Neuronal stem cell (in vitro differentiated cells): ENCODE data around the gene SCAMP5.

Experiments
- DNase-seq: peaks from one replicate; pipeline ENCODE4 v3.0.0-alpha.2; 2013; ENCODE audit warnings: low spot score
- H2AFZ ChIP-seq: one replicate; pipeline ENCODE4 v1.6.1; 2013; ENCODE audit warnings: mild to moderate bottlenecking, low read length, inconsistent platforms
- H2AK5ac ChIP-seq: 2 replicates; pipeline ENCODE4 v1.6.1; 2013; ENCODE audit warnings: low read depth, mild to moderate bottlenecking, inconsistent platforms, low read length, moderate library complexity, mixed read lengths
- H2BK120ac ChIP-seq: 2 replicates; pipeline ENCODE4 v1.6.1; 2013; ENCODE audit warnings: low read depth, mild to moderate bottlenecking, inconsistent platforms, low read length, moderate library complexity, mixed read lengths
- H2BK12ac ChIP-seq: one replicate; pipeline ENCODE4 v1.6.1; 2013; ENCODE audit warnings: low read length, inconsistent platforms
- H2BK15ac ChIP-seq: 2 replicates; pipeline ENCODE4 v1.6.1; 2013; ENCODE audit warnings: mild to moderate bottlenecking, low read length, inconsistent platforms, mixed read lengths
- H2BK5ac ChIP-seq: one replicate; pipeline ENCODE4 v1.6.1; 2013; ENCODE audit warnings: inconsistent platforms, mild to moderate bottlenecking, low read length, moderate library complexity
- H3K14ac ChIP-seq: one replicate; pipeline ENCODE4 v1.6.1; 2013; ENCODE audit warnings: low read length, inconsistent platforms
- H3K18ac ChIP-seq: 2 replicates; pipeline ENCODE4 v1.6.1; 2013; ENCODE audit warnings: low read length, inconsistent platforms
- H3K23ac ChIP-seq: 2 replicates; pipeline ENCODE4 v1.6.1; 2013; ENCODE audit warnings: low read depth, mild to moderate bottlenecking, mixed read lengths, low read length, inconsistent platforms; ENCODE audit not compliant: poor library complexity
- H3K27ac ChIP-seq: replicated peaks from 3 replicates; pipeline ENCODE4 v1.5.1; 2013; ENCODE audit warnings: low read length, inconsistent platforms
- H3K27me3 ChIP-seq, 3 experiments: 2 replicates each; pipeline ENCODE4 v1.6.1; 2013; ENCODE audit warnings: low read length in 3 of 3, mild to moderate bottlenecking in 2 of 3, inconsistent platforms in 1 of 3, low read depth in 1 of 3, mixed read lengths in 1 of 3, moderate library complexity in 1 of 3; ENCODE audit not compliant: control insufficient read depth in 3 of 3, insufficient read depth in 3 of 3
- H3K36me3 ChIP-seq, 2 donors: replicated peaks in 1 of 2; 2 replicates each; pipeline ENCODE4 v1.6.1; 2013; ENCODE audit warnings: low read length in 2 of 2; ENCODE audit not compliant: control insufficient read depth in 2 of 2, insufficient read depth in 2 of 2
- H3K4ac ChIP-seq: 2 replicates; pipeline ENCODE4 v1.6.1; 2013; ENCODE audit warnings: inconsistent platforms, mild to moderate bottlenecking, low read length, moderate library complexity
- H3K4me1 ChIP-seq, 2 donors: 1 replicate in 1 of 2; 2 replicates in 1 of 2; pipeline ENCODE4 v1.6.1; 2013; ENCODE audit warnings: low read length in 2 of 2, low read depth in 1 of 2; ENCODE audit not compliant: control insufficient read depth in 2 of 2, insufficient read depth in 1 of 2
- H3K4me2 ChIP-seq: one replicate; pipeline ENCODE4 v1.6.1; 2013; ENCODE audit warnings: mild to moderate bottlenecking, low read length, inconsistent platforms; ENCODE audit not compliant: insufficient read depth, poor library complexity, severe bottlenecking
- H3K4me3 ChIP-seq, 2 donors: 2 replicates each; pipeline ENCODE4 v1.5.1; 2013; ENCODE audit warnings: low read length in 2 of 2, mild to moderate bottlenecking in 2 of 2, inconsistent platforms in 1 of 2, moderate library complexity in 1 of 2
- H3K79me1 ChIP-seq: one replicate; pipeline ENCODE4 v1.6.1; 2013; ENCODE audit warnings: low read depth, mild to moderate bottlenecking, inconsistent platforms, low read length, moderate library complexity
- H3K9ac ChIP-seq: one replicate; pipeline ENCODE4 v1.6.1; 2013; ENCODE audit warnings: mild to moderate bottlenecking, low read depth, low read length, inconsistent platforms; ENCODE audit not compliant: poor library complexity
- H3K9me3 ChIP-seq, 2 donors: replicated peaks in 1 of 2; 2 replicates each; pipeline versions ENCODE3 to v1.6.1; 2013; ENCODE audit warnings: low read length in 2 of 2, mild to moderate bottlenecking in 2 of 2, inconsistent platforms in 1 of 2, low read depth in 1 of 2, mixed read lengths in 1 of 2, moderate library complexity in 1 of 2; ENCODE audit not compliant: control insufficient read depth in 2 of 2, insufficient read depth in 1 of 2
- H4K8ac ChIP-seq: one replicate; pipeline ENCODE4 v1.6.1; 2013; ENCODE audit warnings: low read depth, mild to moderate bottlenecking, inconsistent platforms, low read length, moderate library complexity
- H4K91ac ChIP-seq: one replicate; pipeline ENCODE4 v1.6.1; 2013; ENCODE audit warnings: low read length, low read depth, mild to moderate bottlenecking, inconsistent platforms; ENCODE audit not compliant: poor library complexity
- WGBS, 2 donors: extraction: QIAGEN DNeasy Blood & Tissue Kit; methylation state at CpG; one replicate each; pipeline ENCODE4 v1.1.7; 2013; ENCODE audit warnings: missing lambda C conversion rate in 2 of 2, mixed read lengths in 1 of 2; ENCODE audit not compliant: insufficient read length in 2 of 2, insufficient replicate concordance in 1 of 2; ENCODE audit errors: extremely low coverage in 2 of 2; 5-methylcytosine and 5-hydroxymethylcytosine counted together

Gene SCAMP5

GRCh38 chr15:74992619-74993018 lies 2.7 kb upstream of the SCAMP5 start:
- no peak overlapping the region for H2BK5ac ChIP-seq
- H3K9me3 ChIP-seq = peaks cover 0 to 5% of the 10 kb centered on the region in 2 donors
- peaks cover 0 to 14% (median 0%) of the 10 kb centered on the region in 3 experiments for H3K27me3 ChIP-seq
- no peak overlapping the region for H2AK5ac ChIP-seq
- H2BK120ac ChIP-seq = no peak overlapping the region
- no peak overlapping the region for H3K4me3 ChIP-seq
- no peak for DNase-seq
- no peak overlapping the region for H3K4ac ChIP-seq
- no peak overlapping the region for H3K9ac ChIP-seq
- H2AFZ ChIP-seq = no peak overlapping the region
- peaks cover 2 to 6% of the 10 kb centered on the region in 2 donors for H3K4me1 ChIP-seq
- no peak overlapping the region for H2BK15ac ChIP-seq
- no peak overlapping the region for H4K91ac ChIP-seq
- no peak overlapping the region for H3K18ac ChIP-seq
- no peaks in the 10 kb centered on the region for H3K36me3 ChIP-seq
- no peak overlapping the region for H3K23ac ChIP-seq
- WGBS, 2 donors = no CpG with 5 or more reads among the region's 1 CpG
- H3K27ac ChIP-seq = no peak overlapping the region
- H4K8ac ChIP-seq = no peak overlapping the region
- no peak overlapping the region for H2BK12ac ChIP-seq
- H3K14ac ChIP-seq = no peak overlapping the region
- no peak overlapping the region for H3K4me2 ChIP-seq
- no peaks in the 10 kb centered on the region for H3K79me1 ChIP-seq

GRCh38 chr15:74994236-74994635 lies 1.1 kb upstream of the SCAMP5 start:
- H3K36me3 ChIP-seq = no peaks in the 10 kb centered on the region
- no peak overlapping the region for H3K23ac ChIP-seq
- peaks cover 0 to 8% of the 10 kb centered on the region in 2 donors for H3K9me3 ChIP-seq
- no peak for DNase-seq
- H2BK12ac ChIP-seq = no peak overlapping the region
- no CpG with 5 or more reads among the region's 2 CpGs for WGBS, 2 donors
- no peak overlapping the region for H2BK120ac ChIP-seq
- H4K8ac ChIP-seq = no peak overlapping the region
- peaks cover 2 to 6% of the 10 kb centered on the region in 2 donors for H3K4me1 ChIP-seq
- no peak overlapping the region for H2BK15ac ChIP-seq
- no peak overlapping the region for H3K9ac ChIP-seq
- H3K27me3 ChIP-seq = peaks cover 0 to 14% (median 0%) of the 10 kb centered on the region in 3 experiments
- no peak overlapping the region for H3K18ac ChIP-seq
- no peak overlapping the region for H2BK5ac ChIP-seq
- no peak overlapping the region for H4K91ac ChIP-seq
- H2AFZ ChIP-seq = no peak overlapping the region
- H3K79me1 ChIP-seq = no peaks in the 10 kb centered on the region
- no peak overlapping the region for H2AK5ac ChIP-seq
- H3K4me2 ChIP-seq = no peak overlapping the region
- no peak overlapping the region for H3K14ac ChIP-seq
- no peak overlapping the region for H3K4me3 ChIP-seq
- H3K27ac ChIP-seq = no peak overlapping the region
- no peak overlapping the region for H3K4ac ChIP-seq

GRCh38 chr15:74994685-74995084 lies 678 bp upstream of the SCAMP5 start:
- Histone ChIP-seq H4K91ac (no peak overlapping the region), H3K18ac (no peak overlapping the region), H3K27ac (no peak overlapping the region), H3K9ac (no peak overlapping the region), H3K4ac (no peak overlapping the region), H3K14ac (no peak overlapping the region), H4K8ac (no peak overlapping the region), H3K23ac (no peak overlapping the region), H3K4me3 (peak overlapping the region in 1 of 2 donors; percentile 93), H3K9me3 (peaks cover 0 to 8% of the 10 kb centered on the region in 2 donors), H2BK120ac (no peak overlapping the region), H2BK12ac (no peak overlapping the region), H3K4me1 (peaks cover 2 to 6% of the 10 kb centered on the region in 2 donors), H3K4me2 (no peak overlapping the region), H2AK5ac (no peak overlapping the region), H2BK5ac (no peak overlapping the region), H3K36me3 (no peaks in the 10 kb centered on the region), H2BK15ac (no peak overlapping the region), H3K79me1 (no peaks in the 10 kb centered on the region), H3K27me3 (peaks cover 0 to 14% (median 0%) of the 10 kb centered on the region in 3 experiments), H2AFZ (peak overlapping the region; percentile 98)
- WGBS, 2 donors = no CpG with 5 or more reads among the region's 5 CpGs
- DNase-seq = no peak

GRCh38 chr15:74995779-74996765 lies 709 bp downstream of the SCAMP5 start:
- H3K14ac ChIP-seq = peak overlapping the region; percentile 87
- H2AFZ ChIP-seq = peak overlapping the region; percentile 98
- no CpG with 5 or more reads among the region's 42 CpGs for WGBS, 2 donors
- H3K23ac ChIP-seq = peak overlapping the region; percentile 90
- H4K91ac ChIP-seq = no peak overlapping the region
- no peak overlapping the region for H3K4ac ChIP-seq
- peaks cover 2 to 6% of the 10 kb centered on the region in 2 donors for H3K4me1 ChIP-seq
- H3K36me3 ChIP-seq = no peaks in the 10 kb centered on the region
- no peak overlapping the region for H3K27ac ChIP-seq
- no peak overlapping the region for H2BK120ac ChIP-seq
- no peak overlapping the region for H4K8ac ChIP-seq
- peak overlapping the region; percentile 93 to 95 for H3K4me3 ChIP-seq
- no peak overlapping the region for H2BK5ac ChIP-seq
- H3K18ac ChIP-seq = peak overlapping the region; percentile 89
- H3K79me1 ChIP-seq = no peaks in the 10 kb centered on the region
- H3K27me3 ChIP-seq = peaks cover 0 to 14% (median 0%) of the 10 kb centered on the region in 3 experiments
- peak overlapping the region; percentile 89 for H3K4me2 ChIP-seq
- peak overlapping the region; percentile 91 for H3K9ac ChIP-seq
- peaks cover 0 to 8% of the 10 kb centered on the region in 2 donors for H3K9me3 ChIP-seq
- H2BK15ac ChIP-seq = no peak overlapping the region
- no peak overlapping the region for H2AK5ac ChIP-seq
- DNase-seq = peak; percentile 35
- H2BK12ac ChIP-seq = no peak overlapping the region
